KBM-7 (cell line): ENCODE results near the gene STARD4.

ENCODE experiments used
- DNase-seq: peaks from one replicate; pipeline ENCODE4 v3.0.0-alpha.2; 2015
- in situ Hi-C: fragments of 300-500 bp; cut with MboI; formaldehyde crosslinking; loops from 2 replicates; pipeline ENCODE4 v1.14.3; 2020; ENCODE audit warnings: low sequenced_read_pairs, low pct_unique_long_range_greater_than_20kb, mixed read lengths

Gene STARD4

DNA sequence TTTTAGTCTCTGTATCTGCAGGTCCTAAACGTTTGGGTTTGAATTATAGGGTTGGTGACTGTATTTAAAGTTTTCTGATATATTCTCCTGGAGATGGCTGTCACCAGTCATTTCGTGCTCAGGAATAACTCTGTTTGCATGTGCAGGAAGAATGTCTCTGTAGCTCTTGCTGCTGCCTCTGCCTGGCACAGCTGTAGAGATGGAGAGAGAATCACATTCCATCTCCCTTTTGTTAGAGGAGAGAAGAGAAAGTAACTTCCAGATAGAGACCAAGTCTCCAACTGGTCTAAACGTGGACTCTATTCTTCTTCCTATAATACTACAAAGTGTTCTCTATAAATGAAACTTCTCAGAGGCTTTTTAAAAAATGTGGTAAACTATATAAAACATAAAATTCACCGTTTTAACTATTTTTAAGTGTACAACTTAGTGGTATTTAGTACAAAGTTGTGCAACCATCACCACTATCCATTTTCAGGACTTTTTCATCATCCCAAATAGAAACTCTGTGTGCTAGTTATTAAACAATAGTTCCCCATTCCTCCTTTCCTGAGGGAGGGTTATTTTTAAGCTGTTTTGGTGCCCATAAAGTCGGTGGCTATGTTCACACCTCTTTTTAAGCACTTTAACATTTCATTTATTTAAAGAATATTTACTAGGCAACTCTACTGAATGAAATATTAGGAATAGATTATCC is 20.7 kb upstream of the STARD4 start:
- in situ Hi-C loops = loop anchor here (25.0 kb wide), 1 partner anchor 604 kb away; no protein-coding TSS in a partner anchor
- DNase-seq = no peak

DNA sequence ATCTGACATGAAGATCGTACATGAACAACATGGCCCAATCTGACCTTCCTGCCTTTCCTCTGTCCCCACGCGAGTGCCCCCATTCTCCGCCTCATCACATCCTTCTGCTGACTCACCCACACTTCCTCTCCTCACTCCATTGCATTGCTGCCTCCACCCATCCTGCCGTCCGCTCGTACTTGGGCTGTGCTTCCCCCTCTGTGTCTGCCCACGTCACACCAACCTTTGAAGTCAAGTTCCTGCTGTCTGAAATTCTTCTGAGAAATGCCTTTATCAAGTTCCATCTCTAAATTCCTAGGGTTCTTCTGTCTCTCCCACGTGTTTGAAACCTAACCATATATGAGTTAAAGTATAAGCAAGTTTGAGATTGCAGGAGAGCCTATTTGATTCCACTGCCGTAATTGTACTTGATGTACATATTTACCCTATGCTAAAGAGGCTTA is 18.0 kb upstream of the STARD4 start:
- peak; percentile 93 for DNase-seq
- in situ Hi-C loops = loop anchor here (25.0 kb wide), 1 partner anchor 607 kb away; no protein-coding TSS in a partner anchor

DNA sequence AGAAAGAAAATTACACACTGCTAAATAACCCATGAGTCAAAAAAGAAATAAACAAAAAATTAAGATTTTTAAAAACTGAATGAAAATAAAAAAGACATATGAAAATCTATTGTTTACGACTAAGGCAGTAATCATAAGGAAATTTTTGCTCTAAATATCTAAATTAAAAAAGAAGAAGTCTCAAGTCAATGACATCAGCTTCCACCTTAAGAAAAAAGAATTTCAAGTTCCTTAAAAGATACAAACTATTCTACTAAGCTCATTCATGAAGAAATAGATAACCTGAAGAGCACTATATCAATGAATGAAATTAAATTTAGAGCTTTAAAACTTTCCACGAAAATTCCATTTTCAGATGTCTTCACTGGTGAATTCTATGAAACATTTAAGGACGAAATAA is 15.7 kb upstream of the STARD4 start:
- in situ Hi-C loops = loop anchor here (25.0 kb wide), 1 partner anchor 609 kb away; no protein-coding TSS in a partner anchor

DNA sequence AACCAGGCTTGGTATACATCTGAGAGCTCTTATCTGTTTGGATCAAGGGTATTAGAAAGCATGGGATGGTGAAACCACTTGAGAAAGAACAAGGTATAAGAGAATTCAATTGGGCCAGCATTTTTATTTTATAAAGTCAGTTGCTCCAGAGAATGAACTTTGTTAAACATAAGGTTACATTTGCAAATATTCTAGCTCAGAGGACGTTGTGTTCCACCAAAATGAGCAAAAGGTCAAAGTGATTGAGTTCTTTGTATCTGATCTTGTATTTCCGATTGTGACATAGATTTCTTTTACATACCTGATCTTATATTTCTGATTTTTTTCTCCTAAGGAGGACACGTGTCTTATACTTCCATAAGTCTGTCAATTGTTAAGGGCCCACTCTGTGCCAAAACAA is 8.6 kb upstream of the STARD4 start:
- in situ Hi-C loops = no loop called here
- no peak for DNase-seq

More for the DNA sequence above, 15.7 kb upstream of the STARD4 start:
- no peak for DNase-seq

DNA sequence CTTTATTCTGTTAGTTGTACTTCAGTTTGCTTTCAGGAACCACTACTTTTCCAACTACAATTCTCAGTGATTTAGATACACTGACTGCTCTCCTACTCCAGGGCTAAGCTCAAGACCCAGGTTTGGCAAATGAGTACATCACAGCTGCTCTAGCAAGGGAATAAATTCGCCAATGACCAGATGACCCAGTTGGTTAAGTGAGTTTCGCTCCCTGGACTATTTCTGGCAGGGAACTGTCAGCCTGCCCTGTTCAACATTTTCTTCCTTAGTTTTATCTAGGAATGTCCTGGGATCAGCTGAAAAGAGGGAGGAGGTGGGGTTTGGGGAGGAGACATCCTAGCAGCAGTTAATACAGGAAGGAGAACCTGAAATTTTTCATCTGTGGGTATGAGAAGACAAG is 6.4 kb upstream of the STARD4 start:
- in situ Hi-C loops = no loop called here
- no peak for DNase-seq

DNA sequence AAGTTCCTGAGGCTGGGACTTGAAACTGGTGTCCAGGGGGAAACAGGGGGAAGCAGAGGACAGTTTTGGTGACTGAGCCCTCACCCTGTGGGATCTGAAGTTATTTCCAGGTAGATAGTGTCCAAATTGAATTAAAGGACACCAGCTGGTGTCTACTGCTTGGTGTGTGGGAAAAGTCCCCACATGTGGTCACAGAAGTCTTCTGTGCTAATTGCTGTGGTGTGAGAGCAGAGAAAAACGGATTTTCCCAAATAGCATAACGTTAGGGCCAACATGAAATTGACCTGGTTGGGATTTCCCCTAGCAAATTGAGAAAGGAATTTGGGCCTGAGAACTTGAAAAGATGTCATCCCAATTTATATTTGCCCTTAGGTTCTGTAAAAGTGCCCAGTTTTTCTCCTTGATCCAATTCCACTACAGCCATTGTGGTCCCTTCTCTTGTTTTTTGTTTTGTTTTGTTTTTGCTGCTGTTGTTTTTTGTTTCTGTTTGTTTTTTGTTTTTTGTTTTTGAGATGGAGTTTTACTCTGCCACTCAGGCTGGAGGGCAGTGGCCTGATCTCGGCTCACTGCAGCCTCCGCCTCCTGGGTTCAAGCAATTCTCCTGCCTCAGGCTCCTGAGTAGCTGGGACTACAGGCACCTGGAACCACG is 5.6 kb upstream of the STARD4 start:
- in situ Hi-C loops = no loop called here

DNA sequence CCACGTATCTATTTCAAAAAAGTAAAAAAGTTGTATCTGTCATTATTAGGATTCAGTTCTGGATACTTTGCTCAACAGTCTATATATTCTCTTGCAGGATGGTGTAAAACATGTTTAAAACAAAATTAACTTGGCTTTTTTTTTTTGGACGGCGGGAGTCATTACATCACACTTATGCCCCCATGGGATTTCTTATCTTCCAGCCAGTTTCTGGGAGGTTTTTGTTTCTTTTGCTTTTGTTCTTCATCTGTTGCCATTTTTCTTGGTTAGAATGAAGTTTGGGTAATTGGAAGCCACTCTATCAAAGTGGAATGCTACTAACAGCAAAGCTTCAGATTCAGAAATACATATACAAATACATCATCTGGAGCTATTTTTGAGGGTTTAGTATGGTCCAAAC is 1.8 kb upstream of the STARD4 start:
- no peak for DNase-seq
- in situ Hi-C loops = no loop called here

More for the DNA sequence above, 5.6 kb upstream of the STARD4 start:
- DNase-seq = no peak

DNA sequence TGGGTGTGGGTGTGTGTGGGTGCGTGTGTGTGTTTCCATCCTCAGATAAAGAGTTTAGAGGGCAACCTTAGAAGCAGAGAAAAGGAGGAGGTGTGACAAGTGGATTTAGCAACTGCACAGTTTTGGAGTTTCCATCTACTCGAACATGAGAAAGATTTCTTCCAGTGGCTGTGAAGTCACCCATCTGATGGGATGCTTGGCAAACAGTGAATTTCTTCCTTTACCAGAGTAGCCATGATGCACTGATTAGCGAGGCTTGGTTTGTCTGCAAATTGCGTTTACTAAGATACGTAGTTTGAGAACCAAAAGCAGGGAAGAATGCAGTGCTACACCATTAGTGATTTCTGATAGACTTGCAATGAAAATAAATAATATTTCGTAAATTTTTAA is 791 bp upstream of the STARD4 start:
- DNase-seq = no peak
- in situ Hi-C loops = no loop called here

DNA sequence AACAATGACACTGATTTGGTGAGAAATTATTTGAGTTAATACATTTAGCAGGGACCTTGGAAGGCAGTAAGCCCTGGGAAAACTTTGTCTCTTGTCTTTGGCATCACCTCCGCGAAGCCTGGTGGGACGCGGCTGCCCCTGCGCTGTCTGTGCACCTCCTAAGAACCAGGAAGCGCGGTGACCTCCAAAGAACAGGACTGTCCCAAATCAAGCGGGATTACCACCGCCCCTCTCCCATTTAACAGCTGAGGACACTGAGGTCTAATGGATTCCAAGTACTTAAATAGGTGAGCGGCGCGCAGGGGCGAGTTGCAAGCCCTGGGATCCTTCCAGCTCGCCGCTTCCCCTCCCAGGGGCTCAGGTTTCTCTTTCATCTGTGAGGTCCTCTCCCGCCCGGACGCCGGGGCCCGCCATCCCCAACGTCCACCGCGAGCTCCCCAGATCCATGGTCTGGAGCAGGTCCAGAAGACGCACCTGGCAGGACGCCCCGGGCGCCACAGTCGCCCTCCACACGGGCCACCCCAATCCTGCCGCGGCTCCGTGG is 432 bp downstream of the STARD4 start:
- in situ Hi-C loops = no loop called here
- DNase-seq = no peak

DNA sequence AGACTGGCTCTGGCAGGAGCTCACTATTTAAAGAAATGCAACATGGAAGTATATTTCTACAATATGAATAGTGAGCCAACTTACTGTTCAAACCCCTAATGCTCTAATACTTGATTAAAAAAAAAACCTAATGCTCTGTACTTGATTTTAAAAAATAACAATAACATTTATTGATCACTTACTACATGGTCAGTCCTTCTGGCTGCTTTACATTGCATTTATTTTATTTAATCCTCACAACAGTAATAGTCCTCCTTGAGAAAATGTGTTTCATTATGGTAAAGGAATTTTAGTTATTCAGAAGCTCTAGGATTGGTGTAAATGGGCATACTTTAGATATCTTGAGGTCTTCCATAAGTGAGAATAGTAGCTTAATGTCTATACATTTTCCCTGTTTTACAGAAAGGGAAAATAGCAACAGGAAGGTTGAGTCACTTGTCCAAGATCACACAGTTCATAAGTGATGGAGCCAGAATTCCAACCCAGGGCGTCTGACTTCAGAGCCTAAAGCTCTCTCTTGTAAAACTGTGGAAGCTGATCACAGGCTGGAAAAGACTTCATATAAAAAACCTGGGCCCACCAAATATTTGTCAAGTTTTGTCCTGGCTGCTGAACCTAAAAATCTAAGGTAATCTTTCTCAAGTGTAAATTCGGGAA is 1.0 kb downstream of the STARD4 start:
- no peak for DNase-seq
- in situ Hi-C loops = no loop called here

DNA sequence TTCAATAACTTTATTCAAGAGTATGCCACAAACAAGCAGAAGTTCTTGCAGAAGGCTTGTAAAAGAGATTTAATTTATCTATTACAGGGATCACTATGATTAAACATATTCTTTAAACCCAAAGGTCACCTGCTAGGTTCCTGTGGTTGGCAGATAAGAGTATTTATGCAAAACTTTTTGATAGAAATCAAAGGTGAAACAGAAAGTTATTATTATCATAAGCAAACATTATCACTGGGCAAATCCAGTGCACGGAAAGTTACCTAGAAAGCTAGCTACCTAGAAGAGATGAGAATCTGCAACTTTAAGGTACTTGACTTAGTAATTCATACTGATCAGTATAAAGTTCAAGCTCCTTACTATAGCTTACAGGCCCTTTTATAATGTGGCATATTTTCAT is 3.2 kb downstream of the STARD4 start:
- in situ Hi-C loops = no loop called here
- no peak for DNase-seq

DNA sequence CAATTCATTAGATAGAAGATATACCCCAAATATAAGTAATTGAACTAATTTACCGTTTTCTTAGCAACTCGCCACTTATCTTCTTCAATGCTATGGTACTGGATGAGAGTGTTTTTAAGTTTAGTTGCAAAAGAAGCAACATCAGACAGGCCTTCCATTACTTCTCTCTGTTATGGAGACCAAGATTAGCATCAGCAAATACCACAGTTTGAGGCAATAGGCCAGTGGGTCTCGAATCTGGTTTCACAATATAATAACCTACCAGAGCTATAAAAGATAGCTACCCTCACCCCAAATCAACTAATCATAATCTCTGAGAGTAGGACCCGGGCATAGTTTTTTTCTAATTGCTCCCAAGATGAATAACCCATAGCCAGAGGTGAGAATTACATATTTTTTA is 5.1 kb downstream of the STARD4 start:
- in situ Hi-C loops = no loop called here

DNA sequence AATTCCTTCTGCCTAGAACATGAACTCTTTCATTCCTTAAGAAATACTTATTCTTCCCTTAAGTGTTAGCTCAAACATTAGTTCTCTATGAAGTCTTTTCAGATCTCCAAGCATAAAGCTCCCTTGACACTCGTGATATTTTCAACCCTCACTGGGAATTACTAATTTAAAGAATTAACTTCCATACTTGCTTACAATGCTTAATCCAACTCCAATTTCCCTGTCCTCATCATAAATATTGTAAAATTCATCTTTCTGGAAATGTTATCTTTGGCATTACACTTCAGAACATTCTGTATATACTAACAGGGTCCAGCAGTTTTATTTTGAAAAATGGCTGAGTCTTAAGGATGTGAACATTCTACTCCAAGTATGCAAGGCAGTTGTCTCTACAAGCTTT is 7.2 kb downstream of the STARD4 start:
- in situ Hi-C loops = no loop called here

More for the DNA sequence above, 5.1 kb downstream of the STARD4 start:
- no peak for DNase-seq

DNA sequence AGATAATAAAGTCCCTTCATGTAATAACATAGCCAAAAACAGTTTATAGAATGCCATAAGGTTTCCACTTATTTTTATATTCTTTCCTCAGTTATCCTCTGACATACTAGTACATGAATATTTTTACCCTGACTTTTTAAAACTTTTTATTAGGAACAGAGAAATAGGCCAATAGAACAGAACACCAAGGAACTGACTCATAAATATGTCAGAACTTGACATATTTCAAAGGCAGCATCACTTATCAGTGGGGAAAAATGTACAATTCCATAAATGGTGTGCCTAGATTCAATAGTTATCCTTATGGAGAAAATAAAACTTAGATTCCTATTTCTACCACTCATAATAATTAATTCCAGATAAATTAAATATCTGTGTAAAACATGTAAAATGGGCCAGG is 9.4 kb downstream of the STARD4 start:
- in situ Hi-C loops = no loop called here
- no peak for DNase-seq

More for the DNA sequence above, 7.2 kb downstream of the STARD4 start:
- DNase-seq = no peak

DNA sequence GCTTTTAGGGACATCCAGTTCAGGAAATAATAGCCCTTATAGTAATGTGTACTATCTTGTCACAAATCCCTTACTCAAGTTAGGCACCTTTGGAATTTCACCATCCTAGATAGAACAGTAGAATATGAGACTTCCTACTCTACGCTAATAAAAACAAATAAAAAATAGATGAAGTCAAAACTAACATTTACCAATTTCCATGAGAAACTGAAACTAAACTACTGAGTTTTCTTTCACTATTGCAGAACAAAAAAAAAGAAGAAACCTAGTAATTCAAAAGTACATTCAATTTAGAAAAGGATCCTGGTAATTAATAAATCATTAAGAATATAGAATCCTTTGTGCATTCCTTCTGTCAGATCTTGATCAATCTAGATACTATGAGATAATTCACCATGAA is 14.0 kb downstream of the STARD4 start:
- in situ Hi-C loops = no loop called here
- no peak for DNase-seq

DNA sequence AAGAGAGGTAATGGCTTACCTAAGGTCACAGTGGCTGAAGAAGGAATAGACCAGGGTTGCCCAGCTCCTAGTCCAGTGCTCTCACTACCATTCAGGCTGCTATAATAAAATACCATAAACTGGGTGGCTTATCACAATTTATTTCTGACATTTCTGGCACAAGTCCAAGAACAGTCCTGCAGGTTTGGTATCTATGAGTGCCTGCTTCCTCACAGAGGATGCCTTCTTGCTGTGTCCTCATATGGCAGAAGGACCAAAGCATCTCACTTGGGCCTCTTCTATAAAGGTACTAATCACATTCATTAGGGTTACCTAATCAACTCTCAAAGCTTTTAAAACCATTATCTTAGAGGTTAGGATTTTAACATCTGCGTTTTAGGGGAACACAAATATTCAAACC is 17.2 kb downstream of the STARD4 start:
- no peak for DNase-seq
- in situ Hi-C loops = no loop called here

DNA sequence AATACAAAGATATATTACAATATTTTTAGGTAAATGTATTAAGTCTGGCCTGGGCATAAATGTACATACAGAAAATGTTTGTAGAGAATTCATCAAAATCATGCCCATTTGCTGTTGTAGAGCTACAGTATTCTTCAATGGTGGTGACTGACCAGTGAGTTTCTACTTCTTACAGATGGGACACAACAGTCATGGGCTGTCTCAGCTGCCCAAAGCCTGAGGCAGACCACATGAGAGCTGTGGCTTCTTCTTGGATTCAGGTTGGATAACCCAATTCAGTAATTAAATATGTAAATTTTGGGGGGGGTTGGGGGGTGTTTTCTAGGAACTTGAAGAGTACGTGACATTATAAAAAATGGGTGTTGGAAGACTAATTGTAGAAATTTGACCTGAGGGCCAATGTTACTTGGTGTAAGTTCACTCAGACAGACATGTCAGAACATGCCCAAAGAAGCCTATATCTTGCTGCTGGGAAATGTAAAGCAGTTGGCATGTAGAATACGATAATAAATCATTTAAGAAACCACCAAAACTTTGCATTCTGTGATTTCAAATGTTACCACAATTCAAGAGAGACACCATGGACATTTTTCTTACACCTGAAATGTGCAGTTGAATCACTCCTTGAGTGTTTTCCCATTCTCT is 17.9 kb downstream of the STARD4 start:
- DNase-seq = peak; percentile 16
- in situ Hi-C loops = no loop called here

DNA sequence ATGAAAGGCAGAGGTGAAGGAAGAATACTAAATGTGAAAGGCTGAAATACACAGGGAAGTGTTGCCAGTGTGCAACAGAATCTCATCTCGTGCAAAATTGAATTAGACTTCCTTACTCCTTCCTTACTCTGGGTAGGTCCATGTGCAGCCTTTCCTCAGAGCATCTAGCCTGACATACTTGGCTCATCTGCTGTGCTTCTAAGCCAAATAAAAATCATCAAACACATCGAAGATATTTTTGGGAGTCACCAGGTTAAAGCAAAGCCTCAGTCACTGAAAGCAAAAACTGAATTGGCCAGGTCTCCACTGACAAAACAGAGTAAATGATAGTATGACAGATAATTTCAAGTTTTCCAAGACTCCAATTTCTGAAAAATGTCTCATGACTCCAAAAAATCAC is 19.3 kb downstream of the STARD4 start:
- in situ Hi-C loops = no loop called here

DNA sequence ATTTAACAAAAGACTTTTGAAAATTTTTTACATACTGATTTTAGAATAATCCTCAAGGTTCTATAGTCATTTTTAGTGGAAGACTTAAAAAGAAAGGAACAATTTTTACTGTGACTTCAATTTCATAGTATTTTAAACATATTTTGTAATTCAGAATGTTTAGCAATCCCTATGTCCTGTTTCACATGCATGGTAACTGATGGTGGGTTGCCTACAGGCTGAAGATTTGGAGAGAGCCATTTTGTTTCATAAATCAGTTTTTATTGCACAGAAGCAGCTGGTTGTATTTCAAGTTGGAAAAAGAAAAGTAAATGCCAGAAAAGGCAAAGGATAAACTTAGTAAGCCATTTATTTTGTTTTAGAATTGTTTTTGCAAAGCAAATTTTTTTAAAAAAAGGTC is 24.0 kb downstream of the STARD4 start:
- no peak for DNase-seq
- in situ Hi-C loops = no loop called here

More for the DNA sequence above, 19.3 kb downstream of the STARD4 start:
- DNase-seq = no peak
